HG03521 (cell line): Measurements from ENCODE around the gene NTF4.

Experiments
- ATAC-seq: cut with Tn5 transposase; IDR thresholded peaks from one replicate; pipeline ENCODE4 v1.9.1; 2021; ENCODE audit warnings: mild to moderate bottlenecking, moderate library complexity; ENCODE audit not compliant: unreplicated experiment

NTF4 gene

DNA sequence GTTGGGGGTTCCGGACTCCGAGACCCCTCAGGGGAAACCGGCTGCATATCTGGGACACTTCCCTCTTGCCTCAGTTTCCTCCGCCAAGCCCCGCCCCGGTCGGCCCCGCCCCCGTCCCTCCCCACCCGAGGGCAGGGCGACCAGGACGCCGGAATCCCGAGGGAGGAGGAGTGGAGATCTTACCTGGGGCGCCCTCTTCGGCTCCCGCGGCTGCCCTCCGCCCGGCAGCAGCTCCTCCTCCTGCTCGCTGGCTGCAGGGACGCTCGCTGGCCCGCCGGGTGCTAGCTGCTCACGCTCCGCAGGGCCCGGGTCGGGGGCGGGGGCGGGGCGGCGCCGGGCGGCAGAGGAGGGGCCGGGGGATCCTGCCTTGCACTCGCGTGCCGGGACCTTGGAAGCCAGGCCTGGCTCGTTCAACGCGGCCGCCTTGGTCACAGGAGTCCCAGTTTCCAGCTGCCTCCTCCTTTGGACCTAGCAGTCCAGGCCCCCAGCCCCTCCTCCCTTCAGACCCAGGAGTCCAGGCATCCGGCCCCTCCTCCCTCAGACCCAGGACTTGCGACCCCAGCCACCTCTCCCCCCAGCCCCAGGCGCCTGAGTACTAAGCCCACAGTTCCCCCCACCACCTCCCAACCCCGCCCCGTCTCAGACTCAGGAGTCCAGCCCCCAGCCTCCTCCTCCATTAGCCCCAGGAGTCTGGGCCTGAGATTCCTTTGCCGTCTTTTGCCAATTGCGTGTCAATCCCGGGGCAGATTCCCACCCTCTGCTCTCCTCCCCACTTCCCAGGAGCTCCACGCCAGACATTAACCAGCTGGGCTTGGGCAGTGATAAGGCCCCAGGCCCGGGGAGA, at the start of gene NTF4:
Gene NTF4 (minus strand): TSS at position 51 of the 844 bp plus-strand sequence. CDS start 2,821 bp downstream, outside the sequence.
- ATAC-seq: no peak

- ATAC-seq: peak; percentile 30
Observed at GRCh38 chr19:49113762-49114629, 49.4 kb upstream of the NTF4 start, which contains the start of gene LIN7B. Gene LIN7B (plus strand): TSS chr19:49114370. CDS start chr19:49114405, 35 bp downstream.

- no peak for ATAC-seq
Observed at GRCh38 chr19:49111218-49111998, 46.8 kb upstream of the NTF4 start.

GRCh38 chr19:49110567-49110966, 45.9 kb upstream of the NTF4 start:
- no peak for ATAC-seq

DNA sequence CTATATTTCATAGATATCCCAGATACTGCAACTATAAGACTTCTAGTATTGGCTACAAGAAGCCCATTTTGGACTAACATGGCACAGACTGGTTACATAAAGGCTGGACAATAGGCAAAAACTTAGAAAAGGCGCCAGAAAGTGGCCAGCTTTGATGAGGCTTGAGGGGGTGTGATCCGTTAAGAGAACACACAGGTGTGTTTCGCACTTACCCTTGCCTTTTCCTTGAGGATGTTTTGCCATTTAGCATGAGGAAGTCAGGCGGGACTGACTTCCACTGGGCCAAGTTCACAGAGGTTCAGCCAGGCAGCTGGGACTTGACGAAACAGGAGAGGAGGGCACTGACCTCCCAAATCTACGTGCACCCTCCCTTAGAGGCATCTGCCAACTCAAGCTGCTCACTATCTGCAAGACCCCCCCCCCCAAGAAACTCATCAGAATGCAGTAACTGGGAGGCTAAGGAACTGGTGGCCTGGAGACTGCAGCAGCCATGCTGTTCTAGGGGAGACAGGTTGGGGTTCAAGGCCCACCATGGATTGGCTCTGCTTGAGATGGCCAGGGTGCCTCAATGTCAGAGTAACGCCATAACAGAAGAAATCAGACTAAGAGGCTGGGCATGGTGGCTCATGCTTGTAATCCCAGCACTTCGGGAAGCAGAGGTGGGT, 45.1 kb upstream of the NTF4 start:
- no peak for ATAC-seq

GRCh38 chr19:49109051-49109450, 44.4 kb upstream of the NTF4 start:
- no peak for ATAC-seq

GRCh38 chr19:49107625-49108459, 43.2 kb upstream of the NTF4 start:
- no peak for ATAC-seq

GRCh38 chr19:49106648-49107135, 42.1 kb upstream of the NTF4 start:
- no peak for ATAC-seq

- no peak for ATAC-seq
Observed at GRCh38 chr19:49104229-49104864, 39.7 kb upstream of the NTF4 start.

- no peak for ATAC-seq
Observed at GRCh38 chr19:49103331-49104085, 38.9 kb upstream of the NTF4 start.

GRCh38 chr19:49102303-49102702, 37.7 kb upstream of the NTF4 start:
- ATAC-seq: no peak

DNA sequence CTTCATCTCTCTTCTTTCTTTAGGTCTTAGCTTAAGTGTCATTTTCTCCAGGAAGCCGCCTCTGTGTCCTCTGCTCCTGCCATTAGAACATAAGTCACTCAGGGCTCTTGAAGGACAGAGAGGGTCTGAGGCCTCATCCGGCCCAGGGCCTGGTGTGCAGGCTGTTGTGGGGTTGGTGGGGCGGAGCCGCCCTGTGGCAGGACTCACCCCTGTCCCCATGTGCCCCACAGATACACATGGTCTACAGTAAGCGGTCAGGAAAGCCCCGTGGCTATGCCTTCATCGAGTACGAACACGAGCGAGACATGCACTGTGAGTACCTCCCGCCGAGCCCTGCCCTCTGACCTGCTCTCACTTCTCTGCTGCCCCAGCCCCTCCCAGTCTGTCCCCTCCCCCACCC, 36.5 kb upstream of the NTF4 start:
- ATAC-seq: no peak

- no peak for ATAC-seq
Observed at GRCh38 chr19:49098795-49099194, 34.2 kb upstream of the NTF4 start.

DNA sequence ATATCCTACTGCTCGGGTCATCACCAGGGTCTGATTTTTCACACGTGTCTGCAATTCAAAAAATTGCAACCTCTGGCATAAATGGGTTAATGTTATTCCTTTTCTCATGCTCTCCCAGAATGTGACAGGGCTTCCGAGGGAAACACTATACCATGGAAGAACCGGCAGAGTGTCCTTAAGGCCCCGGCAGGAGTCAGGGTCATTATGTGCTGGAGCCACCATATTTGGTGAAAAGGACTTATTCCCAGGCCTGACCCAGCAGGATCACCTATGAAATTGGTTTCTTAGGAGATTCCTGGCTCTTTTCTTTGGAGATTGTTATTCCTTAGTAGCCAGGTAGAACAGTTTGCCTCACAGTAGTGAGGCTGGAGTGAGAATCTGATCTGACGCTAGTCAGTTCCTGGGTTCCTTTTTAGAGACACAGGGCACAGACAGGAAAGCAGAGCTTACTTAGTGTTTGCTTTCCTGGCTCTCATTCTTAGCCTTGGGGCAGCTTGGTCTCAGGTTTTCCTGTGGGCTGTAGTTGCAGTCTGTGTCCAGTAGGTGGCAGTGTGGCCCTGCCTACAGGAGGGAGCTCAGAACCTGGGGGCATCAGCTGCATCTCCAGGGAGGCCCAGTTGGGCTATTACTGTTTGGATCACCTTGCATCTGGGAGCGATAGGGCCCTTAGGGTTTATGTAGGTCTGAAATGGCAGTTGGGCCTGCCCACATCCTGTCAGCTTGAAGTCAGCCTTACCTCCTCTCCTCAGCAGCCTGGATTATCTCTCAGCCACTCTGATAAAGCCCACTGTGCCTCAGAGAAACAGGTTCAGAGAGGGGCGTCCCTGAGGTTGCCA, 33.1 kb upstream of the NTF4 start:
- no peak for ATAC-seq

DNA sequence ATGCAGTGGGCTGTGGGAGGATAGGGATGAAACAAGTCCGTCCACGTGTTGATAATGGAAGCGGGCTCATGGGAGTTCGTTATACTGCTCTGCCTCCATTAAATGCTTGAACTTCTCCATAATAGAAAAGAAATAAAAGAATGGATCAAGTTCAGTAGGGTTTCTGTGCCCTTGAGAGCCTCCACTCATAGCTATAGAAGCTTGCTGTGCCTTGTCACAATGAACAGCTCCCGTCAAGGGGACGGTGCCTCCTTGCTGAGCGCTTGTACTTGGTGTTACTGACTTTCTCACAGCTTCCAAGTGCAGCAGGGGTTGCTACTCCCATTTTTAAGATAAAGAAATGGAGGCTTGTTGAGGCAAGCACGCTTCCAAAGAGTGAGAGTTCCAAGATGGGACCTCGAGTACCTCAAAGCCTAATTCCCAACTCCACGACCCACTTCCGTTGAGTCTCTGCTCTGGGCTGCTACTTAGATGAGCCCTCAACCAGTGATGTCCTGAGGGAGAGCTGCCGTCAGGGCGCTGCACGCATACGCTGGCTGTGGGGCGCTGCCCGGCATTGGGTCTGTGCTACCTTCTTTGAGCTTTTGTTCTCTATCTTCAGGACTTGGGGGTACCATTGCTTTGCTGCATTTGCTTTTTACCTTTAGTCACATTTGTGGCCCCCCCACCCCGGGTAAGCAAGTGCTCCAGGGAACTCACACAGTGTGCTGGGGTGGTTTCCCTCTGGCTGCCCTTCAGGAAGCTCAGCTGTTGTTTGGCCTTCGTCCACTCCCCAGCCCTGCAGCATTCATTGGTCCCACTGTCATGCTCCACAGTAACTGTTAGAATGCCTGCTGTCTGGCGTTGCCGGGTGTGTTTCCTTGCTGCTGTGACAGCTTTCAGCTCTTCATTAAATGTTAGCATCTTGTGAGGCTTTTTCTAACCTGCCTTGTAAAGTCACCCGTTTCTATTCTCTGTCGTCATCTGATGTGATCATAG, 30.2 kb upstream of the NTF4 start:
- no peak for ATAC-seq

DNA sequence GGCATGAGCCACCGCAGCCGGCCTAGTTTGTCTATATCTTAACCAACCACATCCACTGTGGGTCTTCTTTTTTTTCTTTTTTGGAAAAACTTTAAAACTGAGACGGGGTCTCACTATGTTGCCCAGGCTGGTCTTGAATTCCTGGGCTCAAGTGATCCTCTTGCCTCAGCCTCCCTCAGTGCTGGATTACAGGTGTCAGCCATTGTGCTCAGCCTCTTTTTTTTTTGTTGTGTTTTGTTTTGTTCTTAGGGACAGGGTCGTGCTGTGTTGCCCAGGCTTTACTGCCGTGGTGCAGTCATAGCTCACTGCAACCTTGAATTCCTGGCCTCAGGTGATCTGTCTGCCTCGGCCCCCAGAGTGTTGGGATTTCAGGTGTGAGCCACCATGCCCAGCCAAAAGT, 28.1 kb upstream of the NTF4 start:
- ATAC-seq: no peak
